Measurements from ENCODE around the gene KCNK13. TPM values are rescaled to one million over a fixed set of nuclear protein-coding genes. Genes with fewer than 3 reads are reported as not detected.

Gene KCNK13
- total RNA-seq, 2 experiments from 2014 or later: not detected

DNA sequence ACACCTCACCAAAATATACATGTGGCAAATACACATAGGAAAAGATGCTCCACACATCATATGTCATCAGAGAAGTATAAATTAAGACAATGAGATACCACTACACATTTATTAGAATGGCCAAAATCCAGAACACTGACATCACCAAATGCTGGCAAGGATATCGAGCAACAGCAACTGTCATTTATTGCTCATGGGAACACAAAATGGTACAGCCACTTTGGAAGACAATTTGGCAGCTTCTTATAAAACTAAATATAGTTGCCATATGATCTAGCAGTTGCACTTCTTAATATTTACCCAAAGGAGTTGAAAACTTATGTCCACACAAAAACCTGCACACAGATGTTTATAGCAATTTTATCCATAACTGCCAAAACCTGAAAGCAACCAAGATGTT lies 7.0 kb upstream of the KCNK13 start:
- no peak for ATAC-seq
- POLR2A ChIA-PET: no interaction called here
- TF ChIP-seq, protein P1, sequence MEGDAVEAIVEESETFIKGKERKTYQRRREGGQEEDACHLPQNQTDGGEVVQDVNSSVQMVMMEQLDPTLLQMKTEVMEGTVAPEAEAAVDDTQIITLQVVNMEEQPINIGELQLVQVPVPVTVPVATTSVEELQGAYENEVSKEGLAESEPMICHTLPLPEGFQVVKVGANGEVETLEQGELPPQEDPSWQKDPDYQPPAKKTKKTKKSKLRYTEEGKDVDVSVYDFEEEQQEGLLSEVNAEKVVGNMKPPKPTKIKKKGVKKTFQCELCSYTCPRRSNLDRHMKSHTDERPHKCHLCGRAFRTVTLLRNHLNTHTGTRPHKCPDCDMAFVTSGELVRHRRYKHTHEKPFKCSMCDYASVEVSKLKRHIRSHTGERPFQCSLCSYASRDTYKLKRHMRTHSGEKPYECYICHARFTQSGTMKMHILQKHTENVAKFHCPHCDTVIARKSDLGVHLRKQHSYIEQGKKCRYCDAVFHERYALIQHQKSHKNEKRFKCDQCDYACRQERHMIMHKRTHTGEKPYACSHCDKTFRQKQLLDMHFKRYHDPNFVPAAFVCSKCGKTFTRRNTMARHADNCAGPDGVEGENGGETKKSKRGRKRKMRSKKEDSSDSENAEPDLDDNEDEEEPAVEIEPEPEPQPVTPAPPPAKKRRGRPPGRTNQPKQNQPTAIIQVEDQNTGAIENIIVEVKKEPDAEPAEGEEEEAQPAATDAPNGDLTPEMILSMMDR (IDR thresholded peaks at IDR 0.05): no peak
- Mint-ChIP-seq H3K27me3 (peaks cover 51% of the 10 kb centered on the region), H3K4me3 (no peak overlapping the region), H3K4me1 (ENCODE audit: low read depth) (no peaks in the 10 kb centered on the region), H3K9me3 (no peaks in the 10 kb centered on the region), H3K27ac (no peak overlapping the region), H3K36me3 (ENCODE audit: low read depth) (no peaks in the 10 kb centered on the region)
- DNase-seq: no peak
- intact Hi-C loops (cut with micrococcal nuclease): no loop called here
- CTCF ChIA-PET: interaction anchor here (1.5 kb wide), 1 partner anchor 116 kb away, joined by 3 read pairs; no protein-coding TSS in a partner anchor

DNA sequence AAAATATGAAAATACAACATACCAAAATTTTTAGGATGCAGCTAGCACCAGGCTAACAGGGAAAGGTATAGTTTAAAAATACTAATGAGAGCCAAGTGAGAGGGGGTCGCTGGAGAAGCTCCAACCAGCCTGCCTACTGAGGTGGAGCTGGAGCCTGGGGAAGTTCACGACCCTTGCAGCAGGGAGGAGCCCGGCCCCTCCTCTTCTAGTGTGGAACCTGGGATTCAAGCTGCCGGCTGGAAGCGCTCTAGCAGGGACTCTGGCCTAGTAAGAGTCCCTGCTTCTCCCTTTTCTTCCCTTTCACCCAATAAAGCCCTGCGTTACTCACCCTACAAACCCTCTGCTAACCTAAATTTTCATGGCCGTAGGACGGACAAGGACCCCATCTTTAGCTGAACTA lies 5.0 kb upstream of the KCNK13 start:
- no peak for ATAC-seq
- ChIA-PET CTCF (no interaction called here), POLR2A (no interaction called here)

GRCh38 chr14:90058876-90059458 lies 2.8 kb upstream of the KCNK13 start:
- Mint-ChIP-seq H3K36me3 (ENCODE audit: low read depth) (no peaks in the 10 kb centered on the region), H3K4me1 (ENCODE audit: low read depth) (peaks cover 9% of the 10 kb centered on the region), H3K4me3 (no peak overlapping the region), H3K27me3 (peaks cover 63% of the 10 kb centered on the region), H3K9me3 (no peaks in the 10 kb centered on the region), H3K27ac (no peak overlapping the region)
- ChIA-PET POLR2A (no interaction called here), CTCF (interaction anchor here (0.9 kb wide), 1 partner anchor 118 kb away, joined by 5 read pairs; no protein-coding TSS in a partner anchor)
- no peak for ATAC-seq
- intact Hi-C loops (cut with micrococcal nuclease): no loop called here
- TF ChIP-seq, protein P1 (IDR thresholded peaks at IDR 0.05): no peak
- DNase-seq: no peak

More for the DNA sequence above, 5.0 kb upstream of the KCNK13 start:
- DNase-seq: no peak
- H3K9me3 Mint-ChIP-seq: no peaks in the 10 kb centered on the region
- no peak overlapping the region for H3K27ac Mint-ChIP-seq
- H3K27me3 Mint-ChIP-seq: peaks cover 54% of the 10 kb centered on the region
- H3K4me1 Mint-ChIP-seq (ENCODE audit: low read depth): no peaks in the 10 kb centered on the region
- H3K4me3 Mint-ChIP-seq: no peak overlapping the region
- intact Hi-C loops (cut with micrococcal nuclease): no loop called here
- TF ChIP-seq, protein P1 (IDR thresholded peaks at IDR 0.05): no peak
- no peaks in the 10 kb centered on the region for H3K36me3 Mint-ChIP-seq (ENCODE audit: low read depth)

DNA sequence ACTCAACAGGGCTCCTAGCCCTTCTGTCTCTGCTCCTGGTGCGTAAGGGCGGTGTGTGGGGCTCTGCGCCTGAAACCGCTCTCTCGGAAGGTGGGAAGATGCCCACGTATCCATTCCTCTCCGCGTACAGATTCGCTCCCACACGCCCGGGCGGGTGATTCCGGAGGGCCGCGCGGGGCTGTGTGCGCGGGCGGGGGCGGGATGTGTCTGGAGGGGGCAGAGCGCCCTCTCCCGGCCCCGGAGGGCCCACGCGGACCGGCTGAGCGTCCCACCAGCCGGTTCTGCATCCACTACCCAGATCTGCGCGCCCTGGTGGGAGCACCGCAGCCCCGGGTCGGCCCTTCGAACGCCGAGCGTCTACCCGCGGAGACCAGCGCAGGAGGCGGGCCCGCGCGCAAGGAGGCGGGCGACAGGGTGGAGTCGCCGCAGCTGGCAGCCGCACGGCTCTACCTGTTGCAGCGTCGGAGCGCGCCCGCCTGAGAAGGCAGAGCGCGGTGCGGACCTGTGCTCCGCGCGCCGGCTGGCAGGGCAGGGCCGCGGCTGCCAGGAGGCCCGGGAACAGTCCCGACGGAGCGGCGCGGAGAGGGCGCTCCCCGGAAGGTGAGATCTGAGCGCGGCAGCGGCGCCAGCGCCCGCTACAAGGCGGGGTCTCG lies 1.4 kb upstream of the KCNK13 start:
- Mint-ChIP-seq H3K27ac (no peak overlapping the region), H3K27me3 (peaks cover 67% of the 10 kb centered on the region), H3K36me3 (ENCODE audit: low read depth) (no peaks in the 10 kb centered on the region), H3K4me3 (peak overlapping the region; percentile 65), H3K9me3 (no peaks in the 10 kb centered on the region), H3K4me1 (ENCODE audit: low read depth) (peaks cover 9% of the 10 kb centered on the region)
- TF ChIP-seq, protein P1 (IDR thresholded peaks at IDR 0.05): peak; percentile 71
- ATAC-seq: peak; percentile 81
- DNase-seq: peak; percentile 68
- CTCF ChIA-PET: interaction anchor here (0.7 to 1.1 kb wide), 5 partner anchors 16 to 121 kb away, joined by 3 to 5 read pairs (median 4); no protein-coding TSS in a partner anchor
- POLR2A ChIA-PET: interaction anchor here (0.7 kb wide), 1 partner anchor 104 kb away, joined by 4 read pairs; no protein-coding TSS in a partner anchor
- intact Hi-C loops (cut with micrococcal nuclease): no loop called here
